Measurements from ENCODE around the gene POLDIP2. TPM values are rescaled to one million over a fixed set of nuclear protein-coding genes. Genes with fewer than 3 reads are reported as not detected.

The POLDIP2 gene
- total RNA-seq, 1 donor = 82.9 TPM

DNA sequence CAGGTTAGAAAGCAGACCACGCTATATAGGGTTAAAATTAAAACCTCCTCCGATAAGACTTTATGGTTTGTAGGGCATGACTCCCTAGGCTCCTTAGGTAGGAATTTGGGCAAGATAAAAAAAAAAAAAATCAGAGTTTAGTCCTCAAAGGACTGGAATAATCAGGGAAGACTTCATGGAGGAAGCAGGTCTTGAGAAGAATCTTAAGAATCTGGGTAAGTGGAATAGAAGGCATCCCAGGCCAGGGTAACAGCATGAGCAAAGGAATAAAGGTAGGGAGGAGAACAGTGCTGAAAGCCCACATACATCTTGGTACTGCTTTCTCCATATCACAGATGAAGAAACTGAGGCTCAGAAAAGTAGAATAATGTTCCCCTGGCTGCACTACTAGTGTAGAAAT is 33.2 kb upstream of the POLDIP2 start:
- no peak overlapping the region for H3K27ac ChIP-seq (ENCODE audit: low read depth, low read length)
- H3K27me3 ChIP-seq (ENCODE audit: insufficient read depth, low read length) = no peaks in the 10 kb centered on the region
- H3K4me1 ChIP-seq (ENCODE audit: insufficient read depth, low read length) = peaks cover 4% of the 10 kb centered on the region
- H3K36me3 ChIP-seq (ENCODE audit: insufficient read depth, low read length) = no peaks in the 10 kb centered on the region
- H2AFZ ChIP-seq (ENCODE audit: low read length) = no peak overlapping the region
- TF ChIP-seq, protein P1, sequence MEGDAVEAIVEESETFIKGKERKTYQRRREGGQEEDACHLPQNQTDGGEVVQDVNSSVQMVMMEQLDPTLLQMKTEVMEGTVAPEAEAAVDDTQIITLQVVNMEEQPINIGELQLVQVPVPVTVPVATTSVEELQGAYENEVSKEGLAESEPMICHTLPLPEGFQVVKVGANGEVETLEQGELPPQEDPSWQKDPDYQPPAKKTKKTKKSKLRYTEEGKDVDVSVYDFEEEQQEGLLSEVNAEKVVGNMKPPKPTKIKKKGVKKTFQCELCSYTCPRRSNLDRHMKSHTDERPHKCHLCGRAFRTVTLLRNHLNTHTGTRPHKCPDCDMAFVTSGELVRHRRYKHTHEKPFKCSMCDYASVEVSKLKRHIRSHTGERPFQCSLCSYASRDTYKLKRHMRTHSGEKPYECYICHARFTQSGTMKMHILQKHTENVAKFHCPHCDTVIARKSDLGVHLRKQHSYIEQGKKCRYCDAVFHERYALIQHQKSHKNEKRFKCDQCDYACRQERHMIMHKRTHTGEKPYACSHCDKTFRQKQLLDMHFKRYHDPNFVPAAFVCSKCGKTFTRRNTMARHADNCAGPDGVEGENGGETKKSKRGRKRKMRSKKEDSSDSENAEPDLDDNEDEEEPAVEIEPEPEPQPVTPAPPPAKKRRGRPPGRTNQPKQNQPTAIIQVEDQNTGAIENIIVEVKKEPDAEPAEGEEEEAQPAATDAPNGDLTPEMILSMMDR (IDR thresholded peaks at IDR 0.05; ENCODE audit: extremely low read depth, low read depth, low read length) = no peak
- H3K9me3 ChIP-seq (ENCODE audit: low read depth, low read length) = no peaks in the 10 kb centered on the region
- no peak overlapping the region for H3K4me3 ChIP-seq (ENCODE audit: insufficient read depth, low read length)
- H3K79me2 ChIP-seq (ENCODE audit: insufficient read depth, low read length) = no peaks in the 10 kb centered on the region
- H3K4me2 ChIP-seq (ENCODE audit: insufficient read depth, low read length) = no peak overlapping the region
- H4K20me1 ChIP-seq (ENCODE audit: insufficient read depth, low read length) = peaks cover 3% of the 10 kb centered on the region
- no peak for DNase-seq (ENCODE audit: insufficient read length, low spot score, missing footprints)

DNA sequence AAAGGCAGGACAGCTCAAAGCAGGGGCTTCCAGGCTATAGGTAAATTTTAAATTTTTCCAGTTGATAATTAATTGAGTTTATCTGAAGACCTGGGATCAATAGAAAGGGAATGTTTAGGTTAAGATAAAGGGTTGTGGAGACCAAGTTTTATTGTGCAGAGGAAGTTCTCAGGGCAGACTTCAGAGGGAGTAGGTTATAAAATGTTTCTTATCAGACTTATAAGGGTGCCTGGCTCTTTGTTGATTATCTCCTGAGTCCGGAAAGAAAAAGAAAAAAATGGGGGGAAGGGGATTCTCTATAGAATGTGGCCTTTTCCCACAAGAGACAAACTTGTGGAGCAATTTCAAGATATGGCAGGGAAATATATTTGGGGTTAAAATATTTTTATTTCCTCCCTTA is 32.8 kb upstream of the POLDIP2 start:
- Histone ChIP-seq H2AFZ (ENCODE audit: low read length) (no peak overlapping the region), H3K27me3 (ENCODE audit: insufficient read depth, low read length) (no peaks in the 10 kb centered on the region), H4K20me1 (ENCODE audit: insufficient read depth, low read length) (peaks cover 3% of the 10 kb centered on the region), H3K79me2 (ENCODE audit: insufficient read depth, low read length) (no peaks in the 10 kb centered on the region), H3K36me3 (ENCODE audit: insufficient read depth, low read length) (no peaks in the 10 kb centered on the region), H3K9me3 (ENCODE audit: low read depth, low read length) (no peaks in the 10 kb centered on the region), H3K27ac (ENCODE audit: low read depth, low read length) (no peak overlapping the region), H3K4me2 (ENCODE audit: insufficient read depth, low read length) (no peak overlapping the region), H3K4me3 (ENCODE audit: insufficient read depth, low read length) (no peak overlapping the region), H3K4me1 (ENCODE audit: insufficient read depth, low read length) (peaks cover 2% of the 10 kb centered on the region)
- TF ChIP-seq, protein P1 (IDR thresholded peaks at IDR 0.05; ENCODE audit: extremely low read depth, low read depth, low read length) = no peak
- DNase-seq (ENCODE audit: insufficient read length, low spot score, missing footprints) = no peak

DNA sequence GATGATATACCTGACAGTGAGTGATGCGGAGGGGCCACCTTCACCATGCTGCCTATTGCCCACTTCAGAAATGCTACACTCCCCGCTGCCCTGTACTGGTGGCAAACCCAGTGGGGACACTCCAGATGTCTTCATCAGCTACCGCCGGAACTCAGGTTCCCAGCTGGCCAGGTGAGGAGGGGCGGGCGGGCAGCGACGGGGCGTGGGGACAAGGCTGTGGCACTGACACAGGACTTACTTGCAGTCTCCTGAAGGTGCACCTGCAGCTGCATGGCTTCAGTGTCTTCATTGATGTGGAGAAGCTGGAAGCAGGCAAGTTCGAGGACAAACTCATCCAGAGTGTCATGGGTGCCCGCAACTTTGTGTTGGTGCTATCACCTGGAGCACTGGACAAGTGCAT is 30.8 kb upstream of the POLDIP2 start:
- no peak for DNase-seq (ENCODE audit: insufficient read length, low spot score, missing footprints)
- no peaks in the 10 kb centered on the region for H3K4me1 ChIP-seq (ENCODE audit: insufficient read depth, low read length)
- no peak overlapping the region for H3K4me3 ChIP-seq (ENCODE audit: insufficient read depth, low read length)
- no peak overlapping the region for H3K4me2 ChIP-seq (ENCODE audit: insufficient read depth, low read length)
- peaks cover 3% of the 10 kb centered on the region for H4K20me1 ChIP-seq (ENCODE audit: insufficient read depth, low read length)
- H3K9me3 ChIP-seq (ENCODE audit: low read depth, low read length) = no peaks in the 10 kb centered on the region
- no peaks in the 10 kb centered on the region for H3K27me3 ChIP-seq (ENCODE audit: insufficient read depth, low read length)
- no peak overlapping the region for H2AFZ ChIP-seq (ENCODE audit: low read length)
- no peak overlapping the region for H3K27ac ChIP-seq (ENCODE audit: low read depth, low read length)
- H3K79me2 ChIP-seq (ENCODE audit: insufficient read depth, low read length) = no peaks in the 10 kb centered on the region
- TF ChIP-seq, protein P1 (IDR thresholded peaks at IDR 0.05; ENCODE audit: extremely low read depth, low read depth, low read length) = no peak
- no peaks in the 10 kb centered on the region for H3K36me3 ChIP-seq (ENCODE audit: insufficient read depth, low read length)

GRCh38 chr17:28386391-28386790 is 29.1 kb upstream of the POLDIP2 start:
- Histone ChIP-seq H3K79me2 (ENCODE audit: insufficient read depth, low read length) (no peaks in the 10 kb centered on the region), H3K27ac (ENCODE audit: low read depth, low read length) (no peak overlapping the region), H3K27me3 (ENCODE audit: insufficient read depth, low read length) (no peaks in the 10 kb centered on the region), H3K36me3 (ENCODE audit: insufficient read depth, low read length) (no peaks in the 10 kb centered on the region), H3K9me3 (ENCODE audit: low read depth, low read length) (no peaks in the 10 kb centered on the region), H4K20me1 (ENCODE audit: insufficient read depth, low read length) (peaks cover 3% of the 10 kb centered on the region), H3K4me3 (ENCODE audit: insufficient read depth, low read length) (no peak overlapping the region), H2AFZ (ENCODE audit: low read length) (no peak overlapping the region), H3K4me2 (ENCODE audit: insufficient read depth, low read length) (no peak overlapping the region), H3K4me1 (ENCODE audit: insufficient read depth, low read length) (no peaks in the 10 kb centered on the region)
- TF ChIP-seq, protein P1 (IDR thresholded peaks at IDR 0.05; ENCODE audit: extremely low read depth, low read depth, low read length) = no peak
- peak; percentile 41 for DNase-seq (ENCODE audit: insufficient read length, low spot score, missing footprints)
